NB4 (cell line): ENCODE measurements around the gene SH3D19.

Experiments used
- CTCF ChIP-seq: IDR thresholded peaks from one replicate; pipeline ENCODE4 v1.5.1; 2012; ENCODE audit warnings: low read depth, low read length
- POLR2A ChIP-seq: IDR thresholded peaks from 2 replicates; pipeline ENCODE4 v1.6.1; 2011; ENCODE audit warnings: mild to moderate bottlenecking; ENCODE audit not compliant: insufficient read length; ENCODE audit errors: extremely low read depth

GRCh38 chr4:151310124-151310728, 15.2 kb downstream of the SH3D19 start:
- TF ChIP-seq CTCF (no peak), POLR2A (no peak)
